Measurements from ENCODE around the gene CCDC40. TPM values are rescaled to one million over a fixed set of nuclear protein-coding genes. Genes with fewer than 3 reads are reported as not detected.

Gene CCDC40
- total and polyA plus RNA-seq, 2 of the 13 experiments (the other 11 are each of a cell fraction or from before 2014, with no cell fraction given): 4.1 to 5.5 TPM

- TF ChIP-seq KDM3A (CRISPR knock-in tag; IDR thresholded peaks at IDR 0.05; ENCODE audit: low read depth) (peak; percentile 54; the same call in 1 of the 2 replicates), PRPF4 (IDR thresholded peaks at IDR 0.05; ENCODE audit: low read depth, low read length, poor library complexity, severe bottlenecking) (no peak), MTA1 (CRISPR knock-in tag; IDR thresholded peaks at IDR 0.05; ENCODE audit: borderline replicate concordance) (0 out of 2 replicates have a peak, but pooled peaks have one; percentile 37), GTF3A (CRISPR knock-in tag; conservative IDR thresholded peaks at IDR 0.05) (no peak; the same call in 1 of the 2 replicates), ZBTB25 (CRISPR knock-in tag; IDR thresholded peaks at IDR 0.05) (no peak), XRCC5 (optimal IDR thresholded peaks at IDR 0.05; ENCODE audit: low read length) (peak; percentile 93), U2AF2 (IDR thresholded peaks at IDR 0.05; ENCODE audit: low read depth, low read length) (no peak), ZNF567 (CRISPR knock-in tag; IDR thresholded peaks at IDR 0.05; ENCODE audit: borderline replicate concordance) (peak; percentile 66; the same call in 1 of the 2 replicates), TP53 (CRISPR knock-in tag; conservative IDR thresholded peaks at IDR 0.05) (no peak), IRF2 (CRISPR knock-in tag; IDR thresholded peaks at IDR 0.05) (peak; percentile 69; the same call in 1 of the 2 replicates), MYNN (CRISPR knock-in tag; IDR thresholded peaks at IDR 0.05; ENCODE audit: low read depth) (no peak), ZNF678 (CRISPR knock-in tag; IDR thresholded peaks at IDR 0.05) (no peak), ARNT (IDR thresholded peaks at IDR 0.05) (no peak), ZNF672 (CRISPR knock-in tag; IDR thresholded peaks at IDR 0.05) (no peak), SIX1 (CRISPR knock-in tag; IDR thresholded peaks at IDR 0.05; ENCODE audit: borderline replicate concordance) (no peak), ZNF431 (CRISPR knock-in tag; IDR thresholded peaks at IDR 0.05; ENCODE audit: borderline replicate concordance, low read depth) (no peak), CEBPB (IDR thresholded peaks at IDR 0.05; ENCODE audit: borderline replicate concordance, low read depth, low read length) (no peak), NR2F6 (IDR thresholded peaks at IDR 0.05) (no peak; the same call in 1 of the 2 replicates), NR2F6 (CRISPR knock-in tag; IDR thresholded peaks at IDR 0.05) (peak; percentile 43; the same call in 1 of the 2 replicates), ZNF619 (CRISPR knock-in tag; IDR thresholded peaks at IDR 0.05) (peak; percentile 81; the same call in 1 of the 2 replicates), RBAK (CRISPR knock-in tag; IDR thresholded peaks at IDR 0.05) (no peak), ZSCAN5A (CRISPR knock-in tag; IDR thresholded peaks at IDR 0.05; ENCODE audit: borderline replicate concordance) (peak; percentile 73; the same call in 1 of the 2 replicates), MXI1 (IDR thresholded peaks at IDR 0.05; ENCODE audit: borderline replicate concordance, low read depth, low read length) (peak; percentile 4; the same call in 1 of the 3 replicates), GABPA (IDR thresholded peaks at IDR 0.05; ENCODE audit: low read depth, low read length) (no peak), GABPA (CRISPR knock-in tag; IDR thresholded peaks at IDR 0.05; ENCODE audit: low read depth) (no peak)
- TF ChIP-seq, protein P1, sequence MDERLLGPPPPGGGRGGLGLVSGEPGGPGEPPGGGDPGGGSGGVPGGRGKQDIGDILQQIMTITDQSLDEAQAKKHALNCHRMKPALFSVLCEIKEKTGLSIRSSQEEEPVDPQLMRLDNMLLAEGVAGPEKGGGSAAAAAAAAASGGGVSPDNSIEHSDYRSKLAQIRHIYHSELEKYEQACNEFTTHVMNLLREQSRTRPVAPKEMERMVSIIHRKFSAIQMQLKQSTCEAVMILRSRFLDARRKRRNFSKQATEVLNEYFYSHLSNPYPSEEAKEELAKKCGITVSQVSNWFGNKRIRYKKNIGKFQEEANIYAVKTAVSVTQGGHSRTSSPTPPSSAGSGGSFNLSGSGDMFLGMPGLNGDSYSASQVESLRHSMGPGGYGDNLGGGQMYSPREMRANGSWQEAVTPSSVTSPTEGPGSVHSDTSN (CRISPR knock-in tag; IDR thresholded peaks at IDR 0.05): no peak
- TF ChIP-seq, protein P2, sequence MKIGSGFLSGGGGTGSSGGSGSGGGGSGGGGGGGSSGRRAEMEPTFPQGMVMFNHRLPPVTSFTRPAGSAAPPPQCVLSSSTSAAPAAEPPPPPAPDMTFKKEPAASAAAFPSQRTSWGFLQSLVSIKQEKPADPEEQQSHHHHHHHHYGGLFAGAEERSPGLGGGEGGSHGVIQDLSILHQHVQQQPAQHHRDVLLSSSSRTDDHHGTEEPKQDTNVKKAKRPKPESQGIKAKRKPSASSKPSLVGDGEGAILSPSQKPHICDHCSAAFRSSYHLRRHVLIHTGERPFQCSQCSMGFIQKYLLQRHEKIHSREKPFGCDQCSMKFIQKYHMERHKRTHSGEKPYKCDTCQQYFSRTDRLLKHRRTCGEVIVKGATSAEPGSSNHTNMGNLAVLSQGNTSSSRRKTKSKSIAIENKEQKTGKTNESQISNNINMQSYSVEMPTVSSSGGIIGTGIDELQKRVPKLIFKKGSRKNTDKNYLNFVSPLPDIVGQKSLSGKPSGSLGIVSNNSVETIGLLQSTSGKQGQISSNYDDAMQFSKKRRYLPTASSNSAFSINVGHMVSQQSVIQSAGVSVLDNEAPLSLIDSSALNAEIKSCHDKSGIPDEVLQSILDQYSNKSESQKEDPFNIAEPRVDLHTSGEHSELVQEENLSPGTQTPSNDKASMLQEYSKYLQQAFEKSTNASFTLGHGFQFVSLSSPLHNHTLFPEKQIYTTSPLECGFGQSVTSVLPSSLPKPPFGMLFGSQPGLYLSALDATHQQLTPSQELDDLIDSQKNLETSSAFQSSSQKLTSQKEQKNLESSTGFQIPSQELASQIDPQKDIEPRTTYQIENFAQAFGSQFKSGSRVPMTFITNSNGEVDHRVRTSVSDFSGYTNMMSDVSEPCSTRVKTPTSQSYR (CRISPR knock-in tag; IDR thresholded peaks at IDR 0.05; ENCODE audit: borderline replicate concordance): peak; percentile 16; the same call in 1 of the 2 replicates
Observed at GRCh38 chr17:80008383-80008840, 28.0 kb upstream of the CCDC40 start (continued).
